Keratinocyte (primary cell): ENCODE results near the gene VPS4B.

Experiments used
- EZH2 ChIP-seq: IDR thresholded peaks from one replicate; pipeline ENCODE4 v1.6.1; 2012; ENCODE audit warnings: inconsistent platforms, mild to moderate bottlenecking, low read length, moderate library complexity
- TF ChIP-seq, protein P1 (sequence below), 3 experiments: IDR thresholded peaks in 1 of 3; conservative IDR thresholded peaks in 1 of 3; optimal IDR thresholded peaks in 1 of 3; 2 replicates in 2 of 3; 3 replicates in 1 of 3; pipeline versions ENCODE3 to v1.5.1; 2011; ENCODE audit warnings: low read length in 3 of 3, mild to moderate bottlenecking in 3 of 3, moderate library complexity in 2 of 3, control low read depth in 1 of 3, inconsistent platforms in 1 of 3; ENCODE audit not compliant: insufficient read depth in 2 of 3; ENCODE audit errors: extremely low read depth in 1 of 3

DNA sequence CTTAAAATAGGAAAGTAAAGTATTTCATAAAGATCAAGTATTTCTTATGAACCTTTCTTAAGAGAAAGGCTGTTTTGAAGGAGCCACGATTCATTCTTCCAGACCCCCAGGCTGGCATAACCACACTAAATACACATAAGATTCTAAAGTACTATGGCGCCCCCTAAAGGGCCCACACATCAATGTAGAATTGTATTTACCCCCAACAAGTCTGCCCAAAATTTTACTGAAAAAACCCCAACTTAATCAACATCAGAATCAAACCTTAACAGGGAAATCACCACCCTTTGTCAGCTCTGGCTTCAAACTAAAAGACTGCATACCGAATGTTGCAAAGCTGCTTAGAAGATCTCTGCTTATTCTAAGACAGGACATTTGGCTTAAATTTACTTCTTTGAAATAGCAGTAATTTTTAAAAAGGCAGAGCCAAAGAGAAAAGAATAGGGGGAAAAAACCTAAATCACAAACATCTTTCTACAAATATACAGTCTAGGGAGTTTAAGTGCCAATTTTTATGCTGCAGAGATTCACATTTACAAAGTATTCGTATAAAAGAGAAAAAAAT is 82.3 kb downstream of the VPS4B start:
- TF ChIP-seq EZH2, result no peak
- TF ChIP-seq, protein P1, sequence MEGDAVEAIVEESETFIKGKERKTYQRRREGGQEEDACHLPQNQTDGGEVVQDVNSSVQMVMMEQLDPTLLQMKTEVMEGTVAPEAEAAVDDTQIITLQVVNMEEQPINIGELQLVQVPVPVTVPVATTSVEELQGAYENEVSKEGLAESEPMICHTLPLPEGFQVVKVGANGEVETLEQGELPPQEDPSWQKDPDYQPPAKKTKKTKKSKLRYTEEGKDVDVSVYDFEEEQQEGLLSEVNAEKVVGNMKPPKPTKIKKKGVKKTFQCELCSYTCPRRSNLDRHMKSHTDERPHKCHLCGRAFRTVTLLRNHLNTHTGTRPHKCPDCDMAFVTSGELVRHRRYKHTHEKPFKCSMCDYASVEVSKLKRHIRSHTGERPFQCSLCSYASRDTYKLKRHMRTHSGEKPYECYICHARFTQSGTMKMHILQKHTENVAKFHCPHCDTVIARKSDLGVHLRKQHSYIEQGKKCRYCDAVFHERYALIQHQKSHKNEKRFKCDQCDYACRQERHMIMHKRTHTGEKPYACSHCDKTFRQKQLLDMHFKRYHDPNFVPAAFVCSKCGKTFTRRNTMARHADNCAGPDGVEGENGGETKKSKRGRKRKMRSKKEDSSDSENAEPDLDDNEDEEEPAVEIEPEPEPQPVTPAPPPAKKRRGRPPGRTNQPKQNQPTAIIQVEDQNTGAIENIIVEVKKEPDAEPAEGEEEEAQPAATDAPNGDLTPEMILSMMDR (optimal IDR thresholded peaks at IDR 0.05 in 1 of 3, IDR thresholded peaks at IDR 0.05 in 1 of 3, conservative IDR thresholded peaks at IDR 0.05 in 1 of 3; ENCODE audit: extremely low read depth in 1 of 3, insufficient read depth in 2 of 3, low read length in 3 of 3), result peak; percentile 23 to 50 (median 44)
